C4-2B (cell line): ENCODE results near the gene ARMH2.

Experiments
- H3K27ac ChIP-seq: fragments of 450-650 bp; 2 replicates; pipeline ENCODE4 v1.5.1; 2017
- CTCF ChIP-seq: fragments of 450-650 bp; conservative IDR thresholded peaks from 2 replicates; pipeline ENCODE4 v1.5.1; 2017; ENCODE audit warnings: mild to moderate bottlenecking
- ZFX ChIP-seq: fragments of 450-650 bp; IDR thresholded peaks from 2 replicates; pipeline ENCODE4 v1.6.1; 2017

The ARMH2 gene

GRCh38 chr6:24795106-24795505 lies 3.6 kb downstream of the ARMH2 start:
- no peak overlapping the region for H3K27ac ChIP-seq
- TF ChIP-seq ZFX (no peak), CTCF (no peak)

- TF ChIP-seq CTCF = no peak
- TF ChIP-seq ZFX = no peak
- no peak overlapping the region for H3K27ac ChIP-seq
These were observed 10.6 kb downstream of the ARMH2 start for GRCh38 chr6:24788031-24788665.

- TF ChIP-seq CTCF = no peak
- TF ChIP-seq ZFX = no peak
- H3K27ac ChIP-seq = no peak overlapping the region
These were observed 18.5 kb downstream of the ARMH2 start for GRCh38 chr6:24780206-24780605.

GRCh38 chr6:24779416-24780016 lies 19.2 kb downstream of the ARMH2 start:
- TF ChIP-seq CTCF (peak; percentile 47), ZFX (no peak)
- no peak overlapping the region for H3K27ac ChIP-seq

- TF ChIP-seq CTCF = no peak
- no peak for TF ChIP-seq ZFX
- no peak overlapping the region for H3K27ac ChIP-seq
These were observed 19.8 kb downstream of the ARMH2 start for GRCh38 chr6:24778878-24779277.

GRCh38 chr6:24778121-24778520 lies 20.6 kb downstream of the ARMH2 start:
- peak overlapping the region; percentile 25; the same call in 1 of the 2 replicates for H3K27ac ChIP-seq

More at GRCh38 chr6:24778121-24778520, 20.6 kb downstream of the ARMH2 start:
- TF ChIP-seq CTCF = no peak
- TF ChIP-seq ZFX = no peak
